Measurements from ENCODE around the gene DNAJC5.
"Not testable (repeated sequence)": the region's sequence is repeated elsewhere in the genome, so short reads cannot be mapped to it uniquely, and the experiment has no call there.

DNAJC5 gene

DNA sequence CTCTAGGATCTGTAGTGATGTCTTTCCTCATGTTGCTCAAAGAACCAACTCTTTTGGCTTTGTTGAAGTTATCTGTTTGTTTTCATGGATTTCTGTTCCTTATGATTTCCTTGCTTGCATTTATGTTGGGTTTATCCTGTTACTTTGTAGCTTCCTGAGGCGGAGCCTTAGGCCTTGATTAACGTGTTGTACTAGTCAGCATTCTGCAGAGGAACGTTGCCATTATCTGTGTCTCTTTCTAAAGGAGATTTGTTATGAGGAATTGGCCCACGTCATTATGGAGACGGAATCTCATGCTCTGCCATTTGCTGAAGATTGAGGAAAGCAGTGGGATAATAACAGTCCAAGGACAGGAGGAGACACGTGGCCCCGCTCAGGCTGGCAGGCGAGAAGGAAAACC is 31.4 kb downstream of the DNAJC5 start:
- in situ Hi-C loops (cut with HindIII; ENCODE audit: low sequenced_read_pairs), result no loop called here
- no peak for TF ChIP-seq CTCF (IDR thresholded peaks at IDR 0.05; ENCODE audit: low read depth, low read length, missing control alignments)
- no peak for DNase-seq (ENCODE audit: low read depth)

GRCh38 chr20:63929071-63929470 is 34.1 kb downstream of the DNAJC5 start:
- DNase-seq (ENCODE audit: low read depth), result no peak
- H3K4me3 ChIP-seq (ENCODE audit: low read depth, low read length), result no peak overlapping the region
- TF ChIP-seq CTCF (IDR thresholded peaks at IDR 0.05; ENCODE audit: low read depth, low read length, missing control alignments), result no peak
- in situ Hi-C loops (cut with HindIII; ENCODE audit: low sequenced_read_pairs), result no loop called here

More for the DNA sequence above, 31.4 kb downstream of the DNAJC5 start:
- H3K4me3 ChIP-seq (ENCODE audit: low read depth, low read length), result no peak overlapping the region

DNA sequence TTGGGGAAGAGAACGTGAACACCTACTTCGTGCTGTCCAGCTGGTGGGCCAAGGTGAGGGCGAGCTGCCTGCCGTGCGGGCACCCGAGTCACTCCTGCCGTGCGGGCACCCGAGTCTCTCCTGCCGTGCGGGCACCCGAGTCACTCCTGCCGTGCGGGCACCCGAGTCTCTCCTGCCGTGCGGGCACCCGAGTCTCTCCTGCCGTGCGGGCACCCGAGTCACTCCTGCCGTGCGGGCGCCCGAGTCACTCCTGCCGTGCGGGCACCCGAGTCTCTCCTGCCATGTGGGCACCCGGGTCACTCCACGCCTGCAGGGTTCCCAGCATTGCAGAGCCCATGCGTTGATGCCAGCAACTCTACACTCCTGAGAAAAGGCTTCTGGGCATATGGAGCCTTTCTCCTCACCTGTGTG is 34.6 kb downstream of the DNAJC5 start:
- DNase-seq (ENCODE audit: low read depth); in situ Hi-C loops (cut with HindIII; ENCODE audit: low sequenced_read_pairs); H3K4me3 ChIP-seq (ENCODE audit: low read depth, low read length): not testable (repeated sequence)

GRCh38 chr20:63930971-63931553 is 36.1 kb downstream of the DNAJC5 start:
- in situ Hi-C loops (cut with HindIII; ENCODE audit: low sequenced_read_pairs), result no loop called here

DNA sequence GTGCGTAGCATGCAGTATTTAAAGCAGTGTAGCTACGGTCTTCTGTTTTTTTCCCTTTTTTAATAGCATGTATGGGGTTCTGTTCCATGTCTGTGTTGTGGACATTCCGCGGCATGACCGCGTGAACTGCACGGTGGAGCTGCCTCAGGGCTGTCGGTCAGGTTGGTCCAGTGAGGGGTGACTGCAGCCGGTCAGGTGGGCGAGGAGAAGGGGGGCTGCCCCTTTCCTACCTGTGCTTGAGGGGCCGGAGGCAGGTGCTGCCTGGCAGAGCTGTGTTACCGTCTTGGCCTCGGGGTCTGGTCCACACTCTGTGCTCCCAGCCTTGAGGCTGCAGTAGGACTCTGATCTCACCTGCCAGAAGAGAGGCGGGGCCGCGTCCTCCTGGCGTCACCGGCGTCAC is 36.8 kb downstream of the DNAJC5 start:
- DNase-seq (ENCODE audit: low read depth), result no peak
- H3K4me3 ChIP-seq (ENCODE audit: low read depth, low read length), result no peak overlapping the region
- in situ Hi-C loops (cut with HindIII; ENCODE audit: low sequenced_read_pairs), result no loop called here
- TF ChIP-seq CTCF (IDR thresholded peaks at IDR 0.05; ENCODE audit: low read depth, low read length, missing control alignments), result no peak

More at GRCh38 chr20:63930971-63931553, 36.1 kb downstream of the DNAJC5 start:
- H3K4me3 ChIP-seq (ENCODE audit: low read depth, low read length), result no peak overlapping the region
- no peak for DNase-seq (ENCODE audit: low read depth)
- no peak for TF ChIP-seq CTCF (IDR thresholded peaks at IDR 0.05; ENCODE audit: low read depth, low read length, missing control alignments)

DNA sequence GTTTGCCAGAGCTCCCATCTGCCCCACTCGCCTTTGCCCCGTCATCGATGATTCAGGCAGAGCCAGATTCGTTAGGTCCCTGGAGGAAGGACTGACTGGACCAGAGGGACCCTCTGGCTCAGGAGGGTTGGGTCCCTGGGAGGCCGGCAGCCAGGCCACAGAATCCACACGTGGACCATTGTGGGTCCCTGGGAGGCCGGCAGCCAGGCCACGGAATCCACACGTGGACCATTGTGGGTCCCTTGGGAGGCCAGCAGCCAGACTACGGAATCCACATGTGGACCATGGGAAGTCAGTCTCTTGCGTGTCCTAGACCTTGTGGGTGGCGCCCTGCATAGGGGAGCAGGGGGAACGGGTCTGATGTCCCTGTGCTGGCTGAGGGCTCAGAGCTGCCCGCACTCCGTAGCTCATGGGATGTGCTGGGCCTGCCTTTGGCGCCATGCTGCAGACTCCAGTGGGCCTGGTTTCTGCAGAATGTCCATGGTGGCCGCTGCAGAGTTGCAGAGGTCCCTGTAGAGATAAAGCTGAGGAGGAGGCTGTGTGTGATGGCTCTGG is 37.8 kb downstream of the DNAJC5 start:
- in situ Hi-C loops (cut with HindIII; ENCODE audit: low sequenced_read_pairs), result no loop called here
- no peak for TF ChIP-seq CTCF (IDR thresholded peaks at IDR 0.05; ENCODE audit: low read depth, low read length, missing control alignments)
- no peak for DNase-seq (ENCODE audit: low read depth)
- H3K4me3 ChIP-seq (ENCODE audit: low read depth, low read length), result no peak overlapping the region

DNA sequence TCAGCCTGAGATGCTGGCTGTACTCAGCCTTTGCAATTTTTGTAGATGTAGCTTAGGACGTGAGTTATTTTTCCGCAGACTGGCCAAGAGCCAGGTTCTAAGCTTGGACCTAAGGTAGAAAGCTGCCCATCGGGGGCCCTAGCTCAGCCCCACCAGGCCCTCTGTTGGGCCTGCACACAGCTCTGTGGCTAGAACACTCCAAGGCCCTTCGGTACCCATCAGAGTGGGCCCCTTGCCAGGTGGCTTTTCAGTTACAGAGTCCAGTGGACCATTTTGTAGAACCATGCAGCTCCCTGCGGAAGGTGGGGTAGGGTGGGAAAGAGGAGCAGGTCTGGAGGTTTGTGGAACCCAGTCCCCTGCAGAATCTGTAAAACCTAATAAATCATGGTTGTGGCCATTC is 38.7 kb downstream of the DNAJC5 start:
- TF ChIP-seq CTCF (IDR thresholded peaks at IDR 0.05; ENCODE audit: low read depth, low read length, missing control alignments), result no peak
- H3K4me3 ChIP-seq (ENCODE audit: low read depth, low read length), result no peak overlapping the region
- DNase-seq (ENCODE audit: low read depth), result no peak
- in situ Hi-C loops (cut with HindIII; ENCODE audit: low sequenced_read_pairs), result no loop called here
